NT2/D1 (cell line): Measurements from ENCODE around the gene ALDH7A1.
"Not testable (repeated sequence)": the region's sequence is repeated elsewhere in the genome, so short reads cannot be mapped to it uniquely, and the experiment has no call there.

ENCODE experiments used
- DNase-seq: peaks from one replicate; pipeline ENCODE4 v3.0.0-alpha.2; 2011; ENCODE audit warnings: low read depth, low spot score
- H3K27me3 ChIP-seq: 2 replicates; pipeline ENCODE4 v1.6.0; 2011; ENCODE audit warnings: mild to moderate bottlenecking; ENCODE audit not compliant: insufficient read length, insufficient read depth
- H3K36me3 ChIP-seq: 2 replicates; pipeline ENCODE4 v1.6.1; 2011; ENCODE audit warnings: mild to moderate bottlenecking, low read length, mixed read lengths; ENCODE audit not compliant: insufficient read depth, insufficient read length
- H3K4me1 ChIP-seq: 2 replicates; pipeline ENCODE4 v1.5.1; 2011; ENCODE audit not compliant: insufficient read depth, insufficient read length
- H3K4me3 ChIP-seq: 2 replicates; pipeline ENCODE4 v1.5.1; 2011; ENCODE audit warnings: low read depth; ENCODE audit not compliant: insufficient read length
- H3K9ac ChIP-seq: 2 replicates; pipeline ENCODE4 v1.6.0; 2011; ENCODE audit warnings: low read depth; ENCODE audit not compliant: insufficient read length
- H3K9me3 ChIP-seq: 2 replicates; pipeline ENCODE4 v1.5.1; 2011; ENCODE audit warnings: mild to moderate bottlenecking, low read length; ENCODE audit not compliant: insufficient read depth
- SUZ12 ChIP-seq: IDR thresholded peaks from 2 replicates; pipeline ENCODE4 v1.6.1; 2011; ENCODE audit not compliant: insufficient read length, insufficient read depth; ENCODE audit errors: extremely low read depth
- YY1 ChIP-seq: IDR thresholded peaks from 2 replicates; pipeline ENCODE4 v1.6.1; 2011; ENCODE audit not compliant: insufficient read length, insufficient read depth
- ZNF274 ChIP-seq: IDR thresholded peaks from 2 replicates; pipeline ENCODE4 v1.6.1; 2011; ENCODE audit warnings: mild to moderate bottlenecking, low read depth, low read length

ALDH7A1 gene

DNA sequence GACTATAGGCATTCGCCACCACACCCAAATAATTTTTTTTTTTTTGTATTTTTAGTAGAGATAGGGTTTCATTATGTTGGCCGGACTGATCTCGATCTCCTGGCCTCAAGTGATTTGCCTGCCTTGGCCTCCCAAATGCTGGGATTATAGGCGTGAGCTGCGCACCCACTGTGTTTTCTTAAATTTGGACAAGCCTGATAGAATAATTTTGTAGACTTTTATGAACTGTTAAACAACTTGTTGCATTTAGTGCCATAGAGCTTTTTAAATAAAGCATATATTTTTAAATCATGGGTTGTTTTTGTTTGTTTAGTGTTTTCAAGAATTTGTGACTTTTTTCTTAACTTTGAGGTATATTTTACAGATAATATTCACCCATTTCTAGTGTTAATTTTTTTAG is 10.5 kb upstream of the ALDH7A1 start:
- Histone ChIP-seq H3K4me3 (no peak overlapping the region), H3K9ac (no peak overlapping the region), H3K36me3 (peaks cover 54% of the 10 kb centered on the region), H3K9me3 (no peaks in the 10 kb centered on the region), H3K4me1 (no peaks in the 10 kb centered on the region), H3K27me3 (no peaks in the 10 kb centered on the region)
- DNase-seq = no peak
- TF ChIP-seq YY1 = no peak
- TF ChIP-seq SUZ12 = no peak
- TF ChIP-seq ZNF274 = no peak

DNA sequence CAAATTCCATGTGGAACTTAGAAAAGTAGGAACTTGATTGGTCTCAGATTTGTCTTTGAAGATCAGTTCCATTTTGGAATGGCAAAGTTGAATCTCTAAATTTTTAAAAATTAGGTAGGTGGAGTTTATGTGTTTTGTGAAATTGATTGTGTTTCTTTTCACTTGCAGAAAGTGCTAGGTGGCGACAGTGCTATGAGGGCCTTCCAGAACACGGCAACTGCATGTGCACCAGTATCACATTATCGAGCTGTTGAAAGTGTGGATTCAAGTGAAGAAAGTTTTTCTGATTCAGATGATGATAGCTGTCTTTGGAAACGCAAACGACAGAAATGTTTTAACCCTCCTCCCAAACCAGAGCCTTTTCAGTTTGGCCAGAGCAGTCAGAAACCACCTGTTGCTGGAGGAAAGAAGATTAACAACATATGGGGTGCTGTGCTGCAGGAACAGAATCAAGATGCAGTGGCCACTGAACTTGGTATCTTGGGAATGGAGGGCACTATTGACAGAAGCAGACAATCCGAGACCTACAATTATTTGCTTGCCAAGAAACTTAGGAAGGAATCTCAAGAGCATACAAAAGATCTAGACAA is 8.5 kb upstream of the ALDH7A1 start:
- H3K9ac ChIP-seq = no peak overlapping the region
- H3K4me1 ChIP-seq = no peaks in the 10 kb centered on the region
- no peaks in the 10 kb centered on the region for H3K9me3 ChIP-seq
- H3K27me3 ChIP-seq = no peaks in the 10 kb centered on the region
- no peak overlapping the region for H3K4me3 ChIP-seq
- TF ChIP-seq SUZ12 = no peak
- no peak for TF ChIP-seq YY1
- no peak for TF ChIP-seq ZNF274
- DNase-seq = no peak
- peaks cover 38% of the 10 kb centered on the region for H3K36me3 ChIP-seq

DNA sequence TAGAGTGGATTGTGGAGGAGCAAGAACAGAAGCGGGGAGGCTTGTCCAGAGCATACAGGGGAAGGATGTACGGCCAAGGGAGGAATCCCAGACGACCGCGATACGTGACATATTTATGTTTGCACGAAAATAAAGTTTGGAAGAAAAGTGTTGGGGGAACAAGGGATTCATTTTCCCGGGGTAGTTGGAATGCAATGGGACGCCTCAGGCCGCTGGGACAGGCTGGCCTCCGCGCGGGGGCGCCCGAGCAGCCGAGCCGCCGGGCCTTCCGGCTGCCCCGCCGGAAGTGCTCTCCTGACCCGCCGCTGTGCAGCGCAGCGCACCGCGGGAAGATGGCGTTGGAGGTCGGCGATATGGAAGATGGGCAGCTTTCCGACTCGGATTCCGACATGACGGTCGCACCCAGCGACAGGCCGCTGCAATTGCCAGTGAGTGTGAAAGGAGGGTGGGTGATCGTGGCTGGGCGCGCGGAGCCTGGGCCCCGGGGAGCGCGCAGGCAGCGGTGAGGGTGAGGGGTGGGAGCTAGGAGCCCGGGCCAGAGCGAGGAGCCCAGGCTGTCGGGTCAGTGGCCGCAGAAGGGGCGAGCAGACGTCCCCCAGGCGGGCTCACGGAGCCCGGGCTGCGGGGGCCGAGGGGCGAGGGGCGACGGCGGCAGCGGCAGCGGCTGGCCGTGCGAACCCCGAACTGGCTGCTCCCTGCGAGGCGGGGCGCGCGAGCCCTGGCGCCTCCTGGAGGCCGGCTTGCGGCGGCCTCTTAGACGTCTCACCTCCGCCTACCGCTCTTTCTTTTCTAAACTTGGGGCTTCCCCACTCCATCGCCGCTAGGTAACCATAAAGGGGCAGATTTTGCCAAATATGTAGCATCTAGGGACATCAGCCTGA is 5.9 kb upstream of the ALDH7A1 start, which contains the start of gene PHAX:
PHAX (plus strand) TSS at position 317 of the 881 bp plus-strand sequence; CDS start at position 333, 16 bp downstream.
- H3K9me3 ChIP-seq = no peaks in the 10 kb centered on the region
- peak within 1 kb of the TSS; percentile 90 for H3K9ac ChIP-seq
- no peak for TF ChIP-seq ZNF274
- peak; percentile 81 for TF ChIP-seq YY1
- DNase-seq = peak; percentile 65
- no peaks in the 10 kb centered on the region for H3K4me1 ChIP-seq
- H3K4me3 ChIP-seq = peak within 1 kb of the TSS; percentile 92
- H3K27me3 ChIP-seq = no peaks in the 10 kb centered on the region
- H3K36me3 ChIP-seq = peaks cover 26% of the 10 kb centered on the region

DNA sequence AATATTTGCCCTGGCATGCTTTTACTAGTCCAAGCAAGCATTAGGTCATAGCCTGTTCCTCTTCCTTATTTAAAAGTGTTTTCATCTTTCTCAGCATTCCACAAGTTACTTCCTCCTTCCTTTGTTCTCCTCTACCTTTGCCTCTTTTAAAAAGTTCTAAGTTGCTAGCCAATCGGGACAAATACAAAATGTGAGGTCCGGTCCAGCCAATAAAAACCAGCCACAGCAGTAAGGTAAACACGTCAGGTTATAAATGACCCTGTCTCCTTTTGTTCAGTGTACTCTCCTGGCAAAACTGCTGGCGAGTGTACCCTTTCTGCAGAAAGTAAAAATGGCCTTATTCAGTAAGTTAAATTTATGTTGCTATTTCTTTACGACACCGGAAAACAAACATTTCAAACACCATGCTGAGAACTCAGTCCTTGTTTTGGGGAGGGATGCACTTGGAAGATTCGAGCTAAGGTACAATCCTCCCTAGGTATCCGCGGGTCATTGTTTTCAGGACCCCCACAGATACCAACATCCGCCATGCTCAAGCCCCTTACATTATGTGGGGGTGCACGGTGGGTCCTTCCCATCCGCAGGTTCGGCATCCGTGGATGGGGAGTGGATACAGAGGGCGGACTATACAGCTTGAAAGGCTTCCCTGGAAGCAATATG is 5.1 kb upstream of the ALDH7A1 start:
- Histone ChIP-seq H3K36me3 (peaks cover 22% of the 10 kb centered on the region), H3K4me3 (peak overlapping the region; percentile 92), H3K9ac (peak overlapping the region; percentile 51)
- H3K27me3 ChIP-seq, H3K9me3 ChIP-seq, DNase-seq, H3K4me1 ChIP-seq: not testable (repeated sequence)

DNA sequence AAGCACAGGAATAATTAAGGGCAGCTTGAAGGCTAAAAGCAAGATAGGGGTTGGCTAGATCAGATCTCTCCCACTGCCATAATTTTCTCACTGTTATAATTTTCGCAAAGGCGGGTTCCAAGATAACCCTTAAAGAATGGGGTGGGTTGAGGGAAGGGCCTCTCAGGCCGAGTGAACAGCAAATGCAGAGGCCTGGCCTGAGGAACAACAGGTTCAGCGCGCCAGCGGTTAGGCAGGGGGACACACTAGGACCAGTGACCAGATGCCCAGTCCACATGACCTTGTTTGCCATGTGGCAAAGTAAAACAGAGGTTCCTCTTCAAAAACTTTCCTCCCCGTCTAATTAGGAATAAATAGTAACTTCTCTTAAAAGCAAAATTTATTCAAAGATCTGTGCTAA is 4.5 kb upstream of the ALDH7A1 start:
- TF ChIP-seq YY1 = no peak
- no peak for TF ChIP-seq SUZ12
- no peak for TF ChIP-seq ZNF274
- H3K36me3 ChIP-seq = peaks cover 18% of the 10 kb centered on the region
- no peak overlapping the region for H3K9ac ChIP-seq

DNA sequence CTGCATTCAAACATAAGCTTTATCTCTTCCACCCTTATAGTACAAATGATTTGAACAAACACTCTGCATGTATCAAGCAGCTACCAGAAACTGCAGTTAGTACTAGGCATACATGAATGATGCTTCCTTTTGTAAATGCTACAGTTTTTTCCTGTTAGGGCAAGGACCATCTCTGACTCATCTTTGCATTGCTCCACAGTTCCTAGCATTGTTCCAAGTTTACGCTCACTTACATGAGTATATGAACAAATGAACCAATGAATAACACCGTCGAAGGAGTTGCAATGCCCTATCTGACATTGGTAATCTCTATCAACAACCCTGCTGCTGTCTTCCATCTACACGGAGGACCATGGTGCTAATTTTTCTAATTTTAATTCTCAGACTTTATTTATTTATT is 2.1 kb upstream of the ALDH7A1 start:
- Histone ChIP-seq H3K4me3 (no peak overlapping the region), H3K9me3 (no peaks in the 10 kb centered on the region), H3K9ac (no peak overlapping the region), H3K27me3 (no peaks in the 10 kb centered on the region), H3K36me3 (peaks cover 11% of the 10 kb centered on the region), H3K4me1 (no peaks in the 10 kb centered on the region)
- no peak for TF ChIP-seq YY1
- no peak for TF ChIP-seq SUZ12
- no peak for TF ChIP-seq ZNF274
- DNase-seq = no peak

More for the DNA sequence above, 4.5 kb upstream of the ALDH7A1 start:
- no peaks in the 10 kb centered on the region for H3K9me3 ChIP-seq
- no peaks in the 10 kb centered on the region for H3K27me3 ChIP-seq
- DNase-seq = no peak
- H3K4me3 ChIP-seq = no peak overlapping the region
- no peaks in the 10 kb centered on the region for H3K4me1 ChIP-seq

DNA sequence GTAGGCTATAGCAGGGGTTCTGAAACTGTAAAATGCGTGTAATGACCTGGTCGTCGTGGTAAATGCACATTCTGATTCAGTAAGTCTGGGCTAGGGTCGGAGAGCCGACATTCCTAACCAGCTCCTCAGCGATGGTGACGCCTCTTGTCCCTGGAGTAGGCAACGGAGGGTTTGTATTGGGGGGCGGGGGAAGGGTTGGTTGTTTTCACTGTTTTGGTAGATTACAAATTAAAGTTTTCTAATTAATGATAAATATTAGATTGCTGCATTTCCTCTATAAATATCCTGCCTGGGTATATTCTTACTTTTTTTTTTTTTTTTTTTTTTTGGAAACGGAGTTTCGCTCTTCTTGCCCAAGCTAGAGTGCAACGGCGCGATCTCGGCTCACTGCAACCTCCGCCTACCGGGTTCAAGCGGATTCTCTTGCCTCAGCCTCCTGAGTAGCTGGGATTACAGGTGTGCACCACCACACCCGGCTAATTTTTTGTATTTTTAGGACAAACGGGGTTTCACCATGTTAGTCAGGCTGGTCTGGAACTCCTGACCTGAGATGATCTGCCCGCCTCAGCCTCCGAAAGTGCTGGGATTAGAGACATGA is 566 bp upstream of the ALDH7A1 start:
- Histone ChIP-seq H3K36me3 (peaks cover 24% of the 10 kb centered on the region), H3K4me1 (no peaks in the 10 kb centered on the region), H3K9me3 (peaks cover 6% of the 10 kb centered on the region; the same call in 1 of the 2 replicates), H3K27me3 (no peaks in the 10 kb centered on the region), H3K4me3 (peak overlapping the region; percentile 39), H3K9ac (peak overlapping the region; percentile 58)
- no peak for TF ChIP-seq ZNF274
- no peak for TF ChIP-seq SUZ12
- no peak for TF ChIP-seq YY1
- no peak for DNase-seq
